HepG2 (cell line): Measurements from ENCODE around the gene TSACC. TPM values are rescaled to one million over a fixed set of nuclear protein-coding genes. Genes with fewer than 3 reads are reported as not detected.
A peak's percentile ranks its signal among the peaks of the same experiment; 100 is the strongest.

Source experiments
- HNRNPLL ChIP-seq: fragments of 200-400 bp; formaldehyde crosslinking; IDR thresholded peaks from 2 replicates; pipeline ENCODE4 v1.6.1; 2017; ENCODE audit warnings: mild to moderate bottlenecking, low read depth, low read length; ENCODE audit not compliant: poor library complexity, severe bottlenecking
- HOXA9 ChIP-seq: sonication (generic); formaldehyde crosslinking; IDR thresholded peaks from 2 replicates; pipeline ENCODE4 v1.8.1; 2022; ENCODE audit warnings: missing genetic modification reagents, mild to moderate bottlenecking, moderate library complexity, borderline replicate concordance
- MAFK ChIP-seq, 2 experiments: IDR thresholded peaks in 1 of 2; conservative IDR thresholded peaks in 1 of 2; 2 replicates each; pipeline ENCODE4 v1.6.1; 2011; ENCODE audit warnings: improper control_type of control experiment in 2 of 2, low read length in 2 of 2
- PHB2 ChIP-seq: fragments of 450-650 bp; IDR thresholded peaks from 2 replicates; pipeline ENCODE4 v1.6.1; 2018; ENCODE audit not compliant: partially characterized antibody
- RELA ChIP-seq: sonication (generic); formaldehyde crosslinking; IDR thresholded peaks from 2 replicates; pipeline ENCODE4 v1.4.0; 2020; ENCODE audit warnings: missing genetic modification reagents
- SIX1 ChIP-seq: sonication (generic); formaldehyde crosslinking; IDR thresholded peaks from 2 replicates; pipeline ENCODE4 v1.4.0; 2020; ENCODE audit warnings: missing genetic modification reagents, borderline replicate concordance
- ZBTB7A ChIP-seq: sonication (generic); formaldehyde crosslinking; IDR thresholded peaks from 2 replicates; pipeline ENCODE4 v1.8.0; 2022; ENCODE audit warnings: mild to moderate bottlenecking, missing genetic modification reagents
- ZFYVE20 ChIP-seq: sonication (generic); formaldehyde crosslinking; IDR thresholded peaks from 2 replicates; pipeline ENCODE4 v1.8.0; 2023; ENCODE audit warnings: low read depth, mild to moderate bottlenecking, moderate library complexity, missing genetic modification reagents, borderline replicate concordance
- ZKSCAN8 ChIP-seq: IDR thresholded peaks from 2 replicates; pipeline ENCODE4 v1.6.1; 2016; ENCODE audit warnings: borderline replicate concordance, missing genetic modification reagents, missing compliant biosample characterization
- ZNF12 ChIP-seq: sonication (generic); formaldehyde crosslinking; IDR thresholded peaks from 2 replicates; pipeline ENCODE4 v1.5.0; 2020; ENCODE audit warnings: missing genetic modification reagents
- ZNF441 ChIP-seq: sonication (generic); formaldehyde crosslinking; IDR thresholded peaks from 2 replicates; pipeline ENCODE4 v1.7.0; 2021; ENCODE audit warnings: missing genetic modification reagents, borderline replicate concordance
- ZNF574 ChIP-seq: sonication (generic); formaldehyde crosslinking; IDR thresholded peaks from 2 replicates; pipeline ENCODE4 v1.4.0; 2020; ENCODE audit warnings: missing genetic modification reagents
- ZNF800 ChIP-seq: sonication (generic); formaldehyde crosslinking; IDR thresholded peaks from 2 replicates; pipeline ENCODE4 v1.4.0; 2020; ENCODE audit warnings: missing genetic modification reagents
- polyA plus RNA-seq, 8 experiments: library from polyadenylated mRNA; depleted of rRNA in 3 of 8; stranded (reverse) in 7 of 8; unstranded in 1 of 8; fragments of >200 nt; fragmentation: Illumina TruSeq in 4 of 8; extraction: Trizol in 4 of 8; gene quantifications; 2 replicates each; pipeline versions ENCODE4 v1.2.1 to v1.2.3, GENCODE V29; 2011 to 2016; ENCODE audit warnings: low read depth in 4 of 8, missing spikeins in 1 of 8, mixed read lengths in 1 of 8; ENCODE audit not compliant: insufficient read depth in 1 of 8
- total RNA-seq, 5 experiments: library from RNA; depleted of rRNA; stranded (reverse); fragments of >200 nt; fragmentation: Illumina TruSeq; extraction: Trizol; gene quantifications; 2 replicates each; pipeline ENCODE4 v1.2.3, GENCODE V29; 2016; ENCODE audit warnings: low read depth in 1 of 5
- TF ChIP-seq, protein P1 (sequence below): sonication (generic); formaldehyde crosslinking; conservative IDR thresholded peaks from 2 replicates; pipeline ENCODE4 v1.8.0; 2022; ENCODE audit warnings: mild to moderate bottlenecking, moderate library complexity, missing genetic modification reagents
- TF ChIP-seq, protein P2 (sequence below): sonication (generic); formaldehyde crosslinking; IDR thresholded peaks from 2 replicates; pipeline ENCODE4 v1.8.1; 2023; ENCODE audit warnings: mild to moderate bottlenecking, missing genetic modification reagents, borderline replicate concordance
- TF ChIP-seq, protein P3 (sequence below): sonication (generic); formaldehyde crosslinking; IDR thresholded peaks from 2 replicates; pipeline ENCODE4 v1.4.0; 2020; ENCODE audit warnings: low read depth, mild to moderate bottlenecking, missing genetic modification reagents

The TSACC gene
- total and polyA plus RNA-seq, 2 of the 13 experiments (the other 11 are each of a cell fraction or from before 2014, with no cell fraction given) = 1.5 to 2.6 TPM

GRCh38 chr1:156338180-156338976 lies at the start of gene TSACC, which contains the start of gene CCT3 (continued):
- TF ChIP-seq, protein P1, sequence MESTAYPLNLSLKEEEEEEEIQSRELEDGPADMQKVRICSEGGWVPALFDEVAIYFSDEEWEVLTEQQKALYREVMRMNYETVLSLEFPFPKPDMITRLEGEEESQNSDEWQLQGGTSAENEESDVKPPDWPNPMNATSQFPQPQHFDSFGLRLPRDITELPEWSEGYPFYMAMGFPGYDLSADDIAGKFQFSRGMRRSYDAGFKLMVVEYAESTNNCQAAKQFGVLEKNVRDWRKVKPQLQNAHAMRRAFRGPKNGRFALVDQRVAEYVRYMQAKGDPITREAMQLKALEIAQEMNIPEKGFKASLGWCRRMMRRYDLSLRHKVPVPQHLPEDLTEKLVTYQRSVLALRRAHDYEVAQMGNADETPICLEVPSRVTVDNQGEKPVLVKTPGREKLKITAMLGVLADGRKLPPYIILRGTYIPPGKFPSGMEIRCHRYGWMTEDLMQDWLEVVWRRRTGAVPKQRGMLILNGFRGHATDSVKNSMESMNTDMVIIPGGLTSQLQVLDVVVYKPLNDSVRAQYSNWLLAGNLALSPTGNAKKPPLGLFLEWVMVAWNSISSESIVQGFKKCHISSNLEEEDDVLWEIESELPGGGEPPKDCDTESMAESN (CRISPR knock-in tag) = no peak
- TF ChIP-seq SIX1 (CRISPR knock-in tag) (no peak), ZNF12 (CRISPR knock-in tag) (no peak), RELA (CRISPR knock-in tag) (no peak), PHB2 (no peak), ZFYVE20 (CRISPR knock-in tag) (no peak), ZNF800 (no peak), MAFK (conservative IDR thresholded peaks at IDR 0.05 in 1 of 2, IDR thresholded peaks at IDR 0.05 in 1 of 2; ENCODE audit: low read length in 2 of 2) (no peak), HOXA9 (CRISPR knock-in tag) (no peak), ZKSCAN8 (no peak; the same call in 1 of the 2 replicates), ZBTB7A (no peak), ZNF574 (CRISPR knock-in tag) (peak; percentile 95), HNRNPLL (peak; percentile 89), ZNF441 (CRISPR knock-in tag) (peak; percentile 52; the same call in 1 of the 2 replicates)
- TF ChIP-seq, protein P2, sequence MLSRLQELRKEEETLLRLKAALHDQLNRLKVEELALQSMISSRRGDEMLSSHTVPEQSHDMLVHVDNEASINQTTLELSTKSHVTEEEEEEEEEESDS (CRISPR knock-in tag) = no peak
- TF ChIP-seq, protein P3, sequence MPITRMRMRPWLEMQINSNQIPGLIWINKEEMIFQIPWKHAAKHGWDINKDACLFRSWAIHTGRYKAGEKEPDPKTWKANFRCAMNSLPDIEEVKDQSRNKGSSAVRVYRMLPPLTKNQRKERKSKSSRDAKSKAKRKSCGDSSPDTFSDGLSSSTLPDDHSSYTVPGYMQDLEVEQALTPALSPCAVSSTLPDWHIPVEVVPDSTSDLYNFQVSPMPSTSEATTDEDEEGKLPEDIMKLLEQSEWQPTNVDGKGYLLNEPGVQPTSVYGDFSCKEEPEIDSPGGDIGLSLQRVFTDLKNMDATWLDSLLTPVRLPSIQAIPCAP = no peak
